ENCODE data around the gene APLNR.

- TF ChIP-seq, protein P1, sequence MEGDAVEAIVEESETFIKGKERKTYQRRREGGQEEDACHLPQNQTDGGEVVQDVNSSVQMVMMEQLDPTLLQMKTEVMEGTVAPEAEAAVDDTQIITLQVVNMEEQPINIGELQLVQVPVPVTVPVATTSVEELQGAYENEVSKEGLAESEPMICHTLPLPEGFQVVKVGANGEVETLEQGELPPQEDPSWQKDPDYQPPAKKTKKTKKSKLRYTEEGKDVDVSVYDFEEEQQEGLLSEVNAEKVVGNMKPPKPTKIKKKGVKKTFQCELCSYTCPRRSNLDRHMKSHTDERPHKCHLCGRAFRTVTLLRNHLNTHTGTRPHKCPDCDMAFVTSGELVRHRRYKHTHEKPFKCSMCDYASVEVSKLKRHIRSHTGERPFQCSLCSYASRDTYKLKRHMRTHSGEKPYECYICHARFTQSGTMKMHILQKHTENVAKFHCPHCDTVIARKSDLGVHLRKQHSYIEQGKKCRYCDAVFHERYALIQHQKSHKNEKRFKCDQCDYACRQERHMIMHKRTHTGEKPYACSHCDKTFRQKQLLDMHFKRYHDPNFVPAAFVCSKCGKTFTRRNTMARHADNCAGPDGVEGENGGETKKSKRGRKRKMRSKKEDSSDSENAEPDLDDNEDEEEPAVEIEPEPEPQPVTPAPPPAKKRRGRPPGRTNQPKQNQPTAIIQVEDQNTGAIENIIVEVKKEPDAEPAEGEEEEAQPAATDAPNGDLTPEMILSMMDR (IDR thresholded peaks at IDR 0.05; ENCODE audit: poor library complexity): no peak
- no peak for TF ChIP-seq EZH2 (IDR thresholded peaks at IDR 0.05; ENCODE audit: borderline replicate concordance)
These were observed 20.6 kb downstream of the APLNR start for GRCh38 chr11:57216463-57216862.
